Calu3 (cell line): ENCODE results near the gene BRD9. TPM values are rescaled to one million over a fixed set of nuclear protein-coding genes. Genes with fewer than 3 reads are reported as not detected.

ENCODE experiments used
- BruUV-seq: library from RNA; stranded (reverse); fragments of 400-500 nt; replicated peaks from 2 replicates; lab custom pipeline; 2021; lab: Mats Ljungman, UMichigan
- CTCF ChIA-PET: fragments of 300-600 bp; sonication (Branson Sonifier 250); formaldehyde crosslinking; loops from one replicate; lab custom pipeline; 2022; ENCODE audit warnings: antibody characterized with exemption; lab: Charles Lee
- DNase-seq: peaks from one replicate; pipeline ENCODE4 v3.0.0; 2022
- H3K27ac Mint-ChIP-seq: one replicate; pipeline ENCODE4 v1.8.0; 2022; ENCODE audit warnings: mixed read lengths; ENCODE audit not compliant: unreplicated experiment
- H3K27me3 Mint-ChIP-seq: one replicate; pipeline ENCODE4 v1.8.0; 2022; ENCODE audit warnings: mixed read lengths; ENCODE audit not compliant: unreplicated experiment
- H3K36me3 Mint-ChIP-seq: one replicate; pipeline ENCODE4 v1.8.0; 2022; ENCODE audit warnings: mild to moderate bottlenecking, moderate library complexity, mixed read lengths; ENCODE audit not compliant: insufficient read depth, unreplicated experiment
- H3K4me1 Mint-ChIP-seq: one replicate; pipeline ENCODE4 v1.8.0; 2022; ENCODE audit warnings: mild to moderate bottlenecking, low read depth, mixed read lengths; ENCODE audit not compliant: unreplicated experiment
- H3K4me3 Mint-ChIP-seq: one replicate; pipeline ENCODE4 v1.8.0; 2022; ENCODE audit warnings: mild to moderate bottlenecking, low read depth, moderate library complexity, mixed read lengths; ENCODE audit not compliant: unreplicated experiment
- H3K9me3 Mint-ChIP-seq: one replicate; pipeline ENCODE4 v1.8.0; 2022; ENCODE audit warnings: low read depth, mixed read lengths; ENCODE audit not compliant: unreplicated experiment
- intact Hi-C: fragments of 100-400 bp; cut with micrococcal nuclease; formaldehyde crosslinking; loops from one replicate; pipeline ENCODE4 v1.10.0; 2022; ENCODE audit not compliant: unreplicated experiment
- total RNA-seq: library from RNA; stranded (reverse); gene quantifications from 2 replicates; pipeline ENCODE4 v1.2.3, GENCODE V29; 2022
- TF ChIP-seq, protein P1 (sequence below): fragments of 200-600 bp; IDR thresholded peaks from one replicate; pipeline ENCODE4 v1.8.0; 2022; ENCODE audit warnings: antibody characterized with exemption; ENCODE audit not compliant: unreplicated experiment

The BRD9 gene
- total RNA-seq, 1 experiment from 2014 or later, result 64.1 TPM

GRCh38 chr5:907366-907910 is 14.8 kb upstream of the BRD9 start:
- peaks cover 13% of the 10 kb centered on the region for H3K36me3 Mint-ChIP-seq
- no TSS peak for BruUV-seq
- H3K4me3 Mint-ChIP-seq, result no peak overlapping the region
- TF ChIP-seq, protein P1, sequence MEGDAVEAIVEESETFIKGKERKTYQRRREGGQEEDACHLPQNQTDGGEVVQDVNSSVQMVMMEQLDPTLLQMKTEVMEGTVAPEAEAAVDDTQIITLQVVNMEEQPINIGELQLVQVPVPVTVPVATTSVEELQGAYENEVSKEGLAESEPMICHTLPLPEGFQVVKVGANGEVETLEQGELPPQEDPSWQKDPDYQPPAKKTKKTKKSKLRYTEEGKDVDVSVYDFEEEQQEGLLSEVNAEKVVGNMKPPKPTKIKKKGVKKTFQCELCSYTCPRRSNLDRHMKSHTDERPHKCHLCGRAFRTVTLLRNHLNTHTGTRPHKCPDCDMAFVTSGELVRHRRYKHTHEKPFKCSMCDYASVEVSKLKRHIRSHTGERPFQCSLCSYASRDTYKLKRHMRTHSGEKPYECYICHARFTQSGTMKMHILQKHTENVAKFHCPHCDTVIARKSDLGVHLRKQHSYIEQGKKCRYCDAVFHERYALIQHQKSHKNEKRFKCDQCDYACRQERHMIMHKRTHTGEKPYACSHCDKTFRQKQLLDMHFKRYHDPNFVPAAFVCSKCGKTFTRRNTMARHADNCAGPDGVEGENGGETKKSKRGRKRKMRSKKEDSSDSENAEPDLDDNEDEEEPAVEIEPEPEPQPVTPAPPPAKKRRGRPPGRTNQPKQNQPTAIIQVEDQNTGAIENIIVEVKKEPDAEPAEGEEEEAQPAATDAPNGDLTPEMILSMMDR, result no peak
- no peak for DNase-seq
- H3K9me3 Mint-ChIP-seq, result no peaks in the 10 kb centered on the region
- intact Hi-C loops, result no loop called here
- H3K27me3 Mint-ChIP-seq, result no peaks in the 10 kb centered on the region
- no peak overlapping the region for H3K27ac Mint-ChIP-seq
- peaks cover 4% of the 10 kb centered on the region for H3K4me1 Mint-ChIP-seq
- CTCF ChIA-PET, result no interaction called here

GRCh38 chr5:905139-905642 is 12.6 kb upstream of the BRD9 start:
- Mint-ChIP-seq H3K27me3 (no peaks in the 10 kb centered on the region), H3K27ac (no peak overlapping the region), H3K4me3 (no peak overlapping the region), H3K36me3 (peaks cover 9% of the 10 kb centered on the region), H3K9me3 (no peaks in the 10 kb centered on the region), H3K4me1 (peaks cover 6% of the 10 kb centered on the region)
- intact Hi-C loops, result no loop called here
- TF ChIP-seq, protein P1, result no peak
- BruUV-seq, result no TSS peak
- DNase-seq, result no peak
- CTCF ChIA-PET, result no interaction called here

DNA sequence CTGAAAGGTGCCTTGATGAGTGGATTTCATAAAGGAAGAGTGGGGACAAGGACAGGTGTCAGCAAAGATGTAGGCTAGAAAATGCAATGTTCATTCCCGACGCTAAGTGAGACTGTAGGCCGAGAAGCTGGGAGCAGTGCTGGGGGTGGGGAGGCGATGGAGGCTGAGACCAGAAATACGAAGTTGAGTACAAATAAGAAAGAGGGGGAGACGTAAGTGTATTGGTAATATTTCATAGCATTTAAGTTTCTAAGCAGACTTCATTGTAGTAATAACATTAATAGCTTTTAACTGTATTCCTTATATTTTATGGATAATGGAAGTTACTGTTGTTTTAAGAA is 11.1 kb upstream of the BRD9 start:
- CTCF ChIA-PET, result no interaction called here
- no TSS peak for BruUV-seq
- TF ChIP-seq, protein P1, result no peak
- Mint-ChIP-seq H3K4me3 (no peak overlapping the region), H3K4me1 (peaks cover 6% of the 10 kb centered on the region), H3K36me3 (peaks cover 9% of the 10 kb centered on the region), H3K27ac (no peak overlapping the region), H3K27me3 (no peaks in the 10 kb centered on the region), H3K9me3 (no peaks in the 10 kb centered on the region)
- intact Hi-C loops, result loop anchor here (5.0 kb wide), 1 partner anchor 231 kb away; no protein-coding TSS in a partner anchor
- no peak for DNase-seq

DNA sequence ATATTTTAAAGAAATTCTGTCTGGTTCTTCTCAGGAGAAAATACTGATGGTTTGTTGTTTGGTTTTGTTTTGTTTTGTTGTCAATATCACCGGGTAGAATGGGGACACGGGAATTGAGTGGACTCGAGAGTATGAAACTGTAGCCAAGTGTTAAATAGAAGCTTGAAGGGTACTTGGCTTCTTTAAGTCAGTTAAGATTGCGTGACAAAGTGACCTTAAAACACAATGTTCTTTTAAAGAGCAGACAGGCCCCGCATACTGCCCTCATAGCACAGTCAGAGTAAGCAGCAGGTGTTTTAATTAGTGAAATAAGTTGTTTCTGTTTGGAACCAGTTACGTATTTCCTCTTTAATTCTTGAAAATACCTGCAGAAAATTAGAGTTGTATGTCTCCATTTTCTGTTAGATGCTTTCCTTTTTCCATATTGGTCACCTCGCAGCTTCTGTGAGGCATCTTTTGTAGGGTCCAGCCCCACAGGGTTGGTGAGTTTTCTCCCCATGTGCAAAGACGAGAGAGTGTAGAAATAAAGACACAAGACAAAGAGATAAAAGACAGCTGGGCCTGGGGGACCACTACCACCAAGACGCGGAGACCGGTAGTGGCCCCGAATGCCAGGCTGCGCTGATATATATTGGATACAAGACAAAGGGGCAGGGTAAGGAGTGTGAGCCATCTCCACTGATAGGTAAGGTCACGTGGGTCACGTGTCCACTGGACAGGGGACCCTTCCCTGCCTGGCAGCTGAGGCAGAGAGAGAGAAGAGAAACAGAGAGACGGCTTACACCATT is 9.7 kb upstream of the BRD9 start:
- intact Hi-C loops, result loop anchor here (5.0 kb wide), 1 partner anchor 230 kb away; no protein-coding TSS in a partner anchor

More for the DNA sequence above, 9.7 kb upstream of the BRD9 start:
- no peak for DNase-seq
- H3K27ac Mint-ChIP-seq, result no peak overlapping the region
- H3K4me1 Mint-ChIP-seq, result peaks cover 6% of the 10 kb centered on the region
- H3K36me3 Mint-ChIP-seq, result peaks cover 9% of the 10 kb centered on the region
- H3K9me3 Mint-ChIP-seq, result no peaks in the 10 kb centered on the region
- no peak overlapping the region for H3K4me3 Mint-ChIP-seq
- CTCF ChIA-PET, result interaction anchor here (0.7 kb wide), 1 partner anchor 456 kb away, joined by 3 read pairs; no protein-coding TSS in a partner anchor
- TF ChIP-seq, protein P1, result no peak
- no peaks in the 10 kb centered on the region for H3K27me3 Mint-ChIP-seq
- no TSS peak for BruUV-seq
